Smooth muscle cell (in vitro differentiated cells): ENCODE results near the gene FAM20C. TPM values are rescaled to one million over a fixed set of nuclear protein-coding genes. Genes with fewer than 3 reads are reported as not detected.

Experiments
- DNase-seq: peaks from one replicate; lab custom pipeline; 2025; ENCODE audit not compliant: unreplicated experiment; lab: John Stamatoyannopoulos, UW
- H2AFZ ChIP-seq: fragments of 200-600 bp; sonication (generic); 2 replicates; pipeline ENCODE4 v1.6.0; 2016; ENCODE audit warnings: antibody characterized with exemption, low read depth, mild to moderate bottlenecking
- H3F3A ChIP-seq: fragments of 200-600 bp; sonication (generic); 2 replicates; pipeline ENCODE4 v1.6.0; 2017; ENCODE audit warnings: antibody characterized with exemption, low read depth
- H3K27ac ChIP-seq: fragments of 200-600 bp; sonication (generic); 2 replicates; pipeline ENCODE4 v1.5.1; 2016; ENCODE audit warnings: low read depth, mild to moderate bottlenecking
- H3K27me3 ChIP-seq: fragments of 200-600 bp; sonication (generic); 2 replicates; pipeline ENCODE4 v1.6.1; 2016; ENCODE audit warnings: low read depth, mild to moderate bottlenecking
- H3K36me3 ChIP-seq: fragments of 200-600 bp; sonication (generic); 2 replicates; pipeline ENCODE4 v1.5.1; 2016; ENCODE audit warnings: low read depth
- H3K4me1 ChIP-seq: fragments of 200-600 bp; sonication (generic); 2 replicates; pipeline ENCODE4 v1.5.1; 2016; ENCODE audit warnings: low read depth
- H3K4me2 ChIP-seq: fragments of 200-600 bp; sonication (generic); 2 replicates; pipeline ENCODE4 v1.6.0; 2016; ENCODE audit warnings: mild to moderate bottlenecking
- H3K4me3 ChIP-seq: fragments of 200-600 bp; sonication (generic); 2 replicates; pipeline ENCODE4 v1.5.1; 2016; ENCODE audit warnings: mild to moderate bottlenecking
- H3K79me2 ChIP-seq: fragments of 200-600 bp; sonication (generic); 2 replicates; pipeline ENCODE4 v1.6.0; 2016; ENCODE audit warnings: low read depth, mild to moderate bottlenecking
- H3K9ac ChIP-seq: fragments of 200-600 bp; sonication (generic); 2 replicates; pipeline ENCODE4 v1.6.0; 2016; ENCODE audit warnings: low read depth
- H3K9me3 ChIP-seq: fragments of 200-600 bp; sonication (generic); replicated peaks from 2 replicates; pipeline ENCODE4 v1.5.1; 2016; ENCODE audit warnings: low read depth
- H4K20me1 ChIP-seq: fragments of 200-600 bp; sonication (generic); 2 replicates; pipeline ENCODE4 v1.6.0; 2016; ENCODE audit warnings: low read depth
- CTCF ChIP-seq: fragments of 200-600 bp; sonication (generic); IDR thresholded peaks from 2 replicates; pipeline ENCODE4 v1.5.1; 2017; ENCODE audit warnings: borderline replicate concordance, mild to moderate bottlenecking, antibody characterized with exemption; ENCODE audit not compliant: insufficient read depth, poor library complexity, severe bottlenecking
- WGBS: methylation state at CpG from one replicate; pipeline ENCODE4 v1.1.7; 2016; ENCODE audit warnings: low lambda C conversion rate; 5-methylcytosine and 5-hydroxymethylcytosine counted together
- polyA plus RNA-seq: library from polyadenylated mRNA; unstranded; fragments of >200 nt; fragmentation: Nextera tagmentation; extraction: Ambion mirVana; gene quantifications from 2 replicates; pipeline ENCODE4 v1.2.1, GENCODE V29; 2016
- total RNA-seq: library from RNA; depleted of rRNA; stranded (reverse); fragments of >200 nt; gene quantifications from 2 replicates; pipeline ENCODE4 v1.2.3, GENCODE V29; 2014

Gene FAM20C
- total and polyA plus RNA-seq, 2 experiments from 2014 or later = 5.6 to 6.2 TPM

GRCh38 chr7:194252-195009, 2.1 kb downstream of the FAM20C start:
- H3K4me1 ChIP-seq = peaks cover 15% of the 10 kb centered on the region
- H3K9me3 ChIP-seq = no peaks in the 10 kb centered on the region
- no peak for TF ChIP-seq CTCF
- no peak overlapping the region for H3K9ac ChIP-seq
- no peak for DNase-seq
- no peak overlapping the region for H2AFZ ChIP-seq
- H3K4me2 ChIP-seq = peak overlapping the region; percentile 93
- H3K36me3 ChIP-seq = no peaks in the 10 kb centered on the region
- no peak overlapping the region for H3K27ac ChIP-seq
- peaks cover 26% of the 10 kb centered on the region for H4K20me1 ChIP-seq
- H3K4me3 ChIP-seq = peak overlapping the region; percentile 64
- H3F3A ChIP-seq = no peaks in the 10 kb centered on the region
- no peaks in the 10 kb centered on the region for H3K27me3 ChIP-seq
- H3K79me2 ChIP-seq = no peaks in the 10 kb centered on the region
- 32% methylated on average over 24 of the region's 27 CpGs for WGBS

GRCh38 chr7:195010-195829, 2.8 kb downstream of the FAM20C start:
- no peak overlapping the region for H3K9ac ChIP-seq
- H3K79me2 ChIP-seq = no peaks in the 10 kb centered on the region
- no peak for DNase-seq
- no peak overlapping the region for H3K27ac ChIP-seq
- H3K36me3 ChIP-seq = no peaks in the 10 kb centered on the region
- 86% methylated on average over 33 of the region's 33 CpGs for WGBS
- H3K4me2 ChIP-seq = peak overlapping the region; percentile 93
- no peaks in the 10 kb centered on the region for H3K9me3 ChIP-seq
- no peaks in the 10 kb centered on the region for H3F3A ChIP-seq
- no peak for TF ChIP-seq CTCF
- H4K20me1 ChIP-seq = peaks cover 26% of the 10 kb centered on the region
- peaks cover 15% of the 10 kb centered on the region for H3K4me1 ChIP-seq
- no peak overlapping the region for H2AFZ ChIP-seq
- no peaks in the 10 kb centered on the region for H3K27me3 ChIP-seq
- H3K4me3 ChIP-seq = peak overlapping the region; percentile 64

- Histone ChIP-seq H3K27ac (no peak overlapping the region), H3K9ac (no peak overlapping the region), H3K79me2 (no peaks in the 10 kb centered on the region)
Observed at GRCh38 chr7:195830-196128, 3.4 kb downstream of the FAM20C start.

More at GRCh38 chr7:195830-196128, 3.4 kb downstream of the FAM20C start:
- Histone ChIP-seq H4K20me1 (peaks cover 26% of the 10 kb centered on the region), H3K36me3 (no peaks in the 10 kb centered on the region), H3F3A (no peaks in the 10 kb centered on the region), H3K4me2 (no peak overlapping the region), H3K4me1 (peaks cover 15% of the 10 kb centered on the region), H3K9me3 (no peaks in the 10 kb centered on the region), H3K27me3 (no peaks in the 10 kb centered on the region), H2AFZ (no peak overlapping the region), H3K4me3 (no peak overlapping the region)
- no peak for DNase-seq
- 97% methylated on average over 19 of the region's 19 CpGs for WGBS
- TF ChIP-seq CTCF = no peak
